WTC11 (cell line): Measurements from ENCODE around the gene THSD7B.

Experiments used
- ATF2 ChIP-seq: sonication (generic); formaldehyde crosslinking; IDR thresholded peaks from 2 replicates; pipeline ENCODE4 v1.8.1; 2022; ENCODE audit warnings: low read depth, missing genetic modification reagents, borderline replicate concordance
- CTCF ChIP-seq: fragments of 200-600 bp; IDR thresholded peaks from 2 replicates; pipeline ENCODE4 v1.8.0; 2022; ENCODE audit warnings: antibody characterized with exemption
- FOXP4 ChIP-seq: sonication (generic); formaldehyde crosslinking; IDR thresholded peaks from 2 replicates; pipeline ENCODE4 v1.8.0; 2022; ENCODE audit warnings: mild to moderate bottlenecking, missing genetic modification reagents
- MAX ChIP-seq: sonication (generic); formaldehyde crosslinking; IDR thresholded peaks from 2 replicates; pipeline ENCODE4 v1.8.0; 2022; ENCODE audit warnings: mild to moderate bottlenecking, missing genetic modification reagents
- MLX ChIP-seq: sonication (generic); formaldehyde crosslinking; IDR thresholded peaks from 2 replicates; pipeline ENCODE4 v1.8.1; 2023; ENCODE audit warnings: mild to moderate bottlenecking, missing genetic modification reagents, moderate library complexity
- NR1H2 ChIP-seq: sonication (generic); formaldehyde crosslinking; IDR thresholded peaks from 2 replicates; pipeline ENCODE4 v1.9.0; 2021; ENCODE audit warnings: mild to moderate bottlenecking, moderate library complexity, missing genetic modification reagents
- NR2C2 ChIP-seq: sonication (generic); formaldehyde crosslinking; IDR thresholded peaks from 2 replicates; pipeline ENCODE4 v1.8.0; 2022; ENCODE audit warnings: mild to moderate bottlenecking, missing genetic modification reagents
- SMAD3 ChIP-seq: sonication (generic); formaldehyde crosslinking; IDR thresholded peaks from 2 replicates; pipeline ENCODE4 v1.8.0; 2022; ENCODE audit warnings: missing genetic modification reagents, mild to moderate bottlenecking, borderline replicate concordance
- TCF7 ChIP-seq: sonication (generic); formaldehyde crosslinking; IDR thresholded peaks from 2 replicates; pipeline ENCODE4 v1.8.0; 2022; ENCODE audit warnings: mild to moderate bottlenecking, low read depth, missing genetic modification reagents, moderate library complexity
- ZNF263 ChIP-seq: sonication (generic); formaldehyde crosslinking; IDR thresholded peaks from 2 replicates; pipeline ENCODE4 v1.8.1; 2022; ENCODE audit warnings: low read depth, mild to moderate bottlenecking, moderate library complexity, missing genetic modification reagents

GRCh38 chr2:136764452-136765255 lies 691 bp upstream of the THSD7B start:
- TF ChIP-seq MAX (peak; percentile 95), ATF2 (CRISPR knock-in tag) (no peak), CTCF (no peak), ZNF263 (CRISPR knock-in tag) (no peak), FOXP4 (peak; percentile 72; the same call in 1 of the 2 replicates), MLX (no peak), NR2C2 (CRISPR knock-in tag) (no peak), TCF7 (CRISPR knock-in tag) (no peak), NR1H2 (no peak), SMAD3 (CRISPR knock-in tag) (peak; percentile 86; the same call in 1 of the 2 replicates)
